ENCODE data around the gene AGBL3.

The AGBL3 gene

GRCh38 chr7:135162382-135163001 lies 176.2 kb downstream of the AGBL3 start:
- CTCF ChIA-PET, result no interaction called here
- TF ChIP-seq NFRKB (IDR thresholded peaks at IDR 0.05) (no peak), FOXM1 (IDR thresholded peaks at IDR 0.05; ENCODE audit: borderline replicate concordance) (no peak), ZNF384 (IDR thresholded peaks at IDR 0.05) (no peak)
- POLR2A ChIA-PET, result no interaction called here
- DNase-seq (ENCODE audit: extremely low spot score), result no peak

DNA sequence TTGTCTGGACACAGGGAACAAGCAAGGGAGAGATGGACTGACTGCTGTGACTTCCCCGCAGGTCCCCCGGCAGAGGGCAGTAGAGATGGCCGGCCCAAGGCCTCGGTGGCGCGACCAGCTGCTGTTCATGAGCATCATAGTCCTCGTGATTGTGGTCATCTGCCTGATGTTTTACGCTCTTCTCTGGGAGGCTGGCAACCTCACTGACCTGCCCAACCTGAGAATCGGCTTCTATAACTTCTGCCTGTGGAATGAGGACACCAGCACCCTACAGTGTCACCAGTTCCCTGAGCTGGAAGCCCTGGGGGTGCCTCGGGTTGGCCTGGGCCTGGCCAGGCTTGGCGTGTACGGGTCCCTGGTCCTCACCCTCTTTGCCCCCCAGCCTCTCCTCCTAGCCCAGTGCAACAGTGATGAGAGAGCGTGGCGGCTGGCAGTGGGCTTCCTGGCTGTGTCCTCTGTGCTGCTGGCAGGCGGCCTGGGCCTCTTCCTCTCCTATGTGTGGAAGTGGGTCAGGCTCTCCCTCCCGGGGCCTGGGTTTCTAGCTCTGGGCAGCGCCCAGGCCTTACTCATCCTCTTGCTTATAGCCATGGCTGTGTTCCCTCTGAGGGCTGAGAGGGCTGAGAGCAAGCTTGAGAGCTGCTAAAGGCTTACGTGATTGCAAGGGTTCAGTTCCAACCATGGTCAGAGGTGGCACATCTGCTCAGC lies 178.2 kb downstream of the AGBL3 start:
- ChIA-PET CTCF (interaction anchor here (0.5 kb wide), 1 partner anchor 209 kb away, joined by 3 read pairs; no protein-coding TSS in a partner anchor), POLR2A (interaction anchor here (1.2 to 3.0 kb wide), 3 partner anchors 47 to 192 kb away, joined by 3 to 16 read pairs (median 4); partner anchors contain the start of genes AGBL3 and WDR91)
- no peak for TF ChIP-seq HDGF (IDR thresholded peaks at IDR 0.05; ENCODE audit: borderline replicate concordance)
- no peak for TF ChIP-seq SP1 (IDR thresholded peaks at IDR 0.05)
- no peak for TF ChIP-seq NFRKB (IDR thresholded peaks at IDR 0.05)
- TF ChIP-seq L3MBTL2 (conservative IDR thresholded peaks at IDR 0.05), result no peak
- no peak for TF ChIP-seq CTBP1 (IDR thresholded peaks at IDR 0.05; ENCODE audit: borderline replicate concordance)
- no peak for TF ChIP-seq FOXK2 (IDR thresholded peaks at IDR 0.05)
- no peak for TF ChIP-seq BHLHE40 (IDR thresholded peaks at IDR 0.05; ENCODE audit: borderline replicate concordance)
- TF ChIP-seq, protein P1, sequence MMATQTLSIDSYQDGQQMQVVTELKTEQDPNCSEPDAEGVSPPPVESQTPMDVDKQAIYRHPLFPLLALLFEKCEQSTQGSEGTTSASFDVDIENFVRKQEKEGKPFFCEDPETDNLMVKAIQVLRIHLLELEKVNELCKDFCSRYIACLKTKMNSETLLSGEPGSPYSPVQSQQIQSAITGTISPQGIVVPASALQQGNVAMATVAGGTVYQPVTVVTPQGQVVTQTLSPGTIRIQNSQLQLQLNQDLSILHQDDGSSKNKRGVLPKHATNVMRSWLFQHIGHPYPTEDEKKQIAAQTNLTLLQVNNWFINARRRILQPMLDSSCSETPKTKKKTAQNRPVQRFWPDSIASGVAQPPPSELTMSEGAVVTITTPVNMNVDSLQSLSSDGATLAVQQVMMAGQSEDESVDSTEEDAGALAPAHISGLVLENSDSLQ (IDR thresholded peaks at IDR 0.05), result no peak
- no peak for TF ChIP-seq LEF1 (IDR thresholded peaks at IDR 0.05; ENCODE audit: borderline replicate concordance)
- TF ChIP-seq ELF4 (IDR thresholded peaks at IDR 0.05), result no peak
- no peak for TF ChIP-seq FOXM1 (IDR thresholded peaks at IDR 0.05; ENCODE audit: borderline replicate concordance)
- TF ChIP-seq SUZ12 (IDR thresholded peaks at IDR 0.05), result no peak
- TF ChIP-seq ZNF384 (IDR thresholded peaks at IDR 0.05), result no peak
- peak; percentile 23 for DNase-seq (ENCODE audit: extremely low spot score)

DNA sequence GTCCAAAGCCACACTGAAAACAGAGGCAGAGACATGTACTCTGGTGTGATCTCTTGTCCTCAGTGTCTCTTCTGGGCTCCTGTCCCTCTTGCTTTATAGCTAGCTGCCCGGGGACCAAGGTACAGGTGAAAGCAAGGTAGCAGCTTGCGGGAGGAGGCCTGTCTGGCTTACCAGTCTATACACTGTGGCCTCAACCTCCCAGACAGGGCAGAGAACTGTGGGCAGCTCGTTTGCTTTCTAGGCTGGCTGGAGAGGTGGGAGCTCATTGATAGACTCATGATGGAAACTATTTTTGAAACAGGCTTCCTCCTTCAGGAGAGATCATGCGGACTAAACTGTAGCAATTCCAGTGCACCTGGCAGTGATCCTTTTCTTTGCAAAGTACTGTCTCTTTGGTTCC lies 179.6 kb downstream of the AGBL3 start:
- TF ChIP-seq NFRKB (IDR thresholded peaks at IDR 0.05) (no peak), ZNF384 (IDR thresholded peaks at IDR 0.05) (no peak), ELF4 (IDR thresholded peaks at IDR 0.05) (no peak), L3MBTL2 (conservative IDR thresholded peaks at IDR 0.05) (no peak), TARDBP (IDR thresholded peaks at IDR 0.05) (no peak), SP1 (IDR thresholded peaks at IDR 0.05) (no peak)
- TF ChIP-seq, protein P1 (IDR thresholded peaks at IDR 0.05), result no peak

GRCh38 chr7:135166338-135166990 lies 180.2 kb downstream of the AGBL3 start:
- TF ChIP-seq FOXK2 (IDR thresholded peaks at IDR 0.05) (no peak), ZNF384 (IDR thresholded peaks at IDR 0.05) (no peak), HDGF (IDR thresholded peaks at IDR 0.05; ENCODE audit: borderline replicate concordance) (no peak), LEF1 (IDR thresholded peaks at IDR 0.05; ENCODE audit: borderline replicate concordance) (no peak), SP1 (IDR thresholded peaks at IDR 0.05) (no peak), FOXA1 (IDR thresholded peaks at IDR 0.05) (no peak), CTBP1 (IDR thresholded peaks at IDR 0.05; ENCODE audit: borderline replicate concordance) (no peak), ARNT (IDR thresholded peaks at IDR 0.05) (no peak), NFRKB (IDR thresholded peaks at IDR 0.05) (no peak), TARDBP (IDR thresholded peaks at IDR 0.05) (no peak), BHLHE40 (IDR thresholded peaks at IDR 0.05; ENCODE audit: borderline replicate concordance) (no peak), SUZ12 (IDR thresholded peaks at IDR 0.05) (no peak), FOXM1 (IDR thresholded peaks at IDR 0.05; ENCODE audit: borderline replicate concordance) (no peak), L3MBTL2 (conservative IDR thresholded peaks at IDR 0.05) (no peak)
- POLR2A ChIA-PET, result interaction anchor here (1.2 to 3.0 kb wide), 2 partner anchors 9 to 179 kb away, joined by 4 to 16 read pairs; partner anchors contain the start of gene AGBL3
- CTCF ChIA-PET, result no interaction called here
- no peak for DNase-seq (ENCODE audit: extremely low spot score)

More for the DNA sequence above, 179.6 kb downstream of the AGBL3 start:
- ChIA-PET POLR2A (interaction anchor here (1.2 to 3.0 kb wide), 3 partner anchors 45 to 193 kb away, joined by 3 to 16 read pairs (median 4); partner anchors contain the start of genes AGBL3 and WDR91), CTCF (no interaction called here)
- no peak for DNase-seq (ENCODE audit: extremely low spot score)

DNA sequence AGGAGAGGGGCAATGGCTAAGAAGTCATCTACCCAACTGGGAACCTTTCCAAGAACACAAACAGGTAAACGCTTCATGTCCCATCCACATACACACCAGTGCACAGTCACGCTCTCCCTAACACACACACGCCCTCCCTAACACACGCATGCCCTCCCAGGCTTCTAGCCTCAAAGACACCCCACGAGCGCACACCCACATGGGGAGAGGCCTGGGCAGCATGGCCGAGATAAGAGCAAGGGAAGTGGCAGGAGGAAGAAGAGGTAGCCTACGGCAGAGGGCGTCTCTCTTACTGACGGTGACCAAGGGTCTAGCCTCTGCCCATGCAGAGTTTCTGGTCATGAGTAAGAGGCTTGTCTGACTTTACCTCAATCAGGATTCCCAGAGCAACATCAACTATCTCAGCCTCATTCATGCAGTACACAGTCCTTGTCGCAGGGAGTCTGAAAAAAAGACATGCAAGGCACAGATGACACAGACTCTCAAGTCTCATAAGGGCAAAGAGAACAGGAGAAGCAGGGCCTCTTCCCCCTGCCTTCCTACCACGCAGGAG lies 181.1 kb downstream of the AGBL3 start:
- POLR2A ChIA-PET, result interaction anchor here (1.0 to 1.2 kb wide), 2 partner anchors 10 to 180 kb away, joined by 4 read pairs; no protein-coding TSS in a partner anchor
- CTCF ChIA-PET, result no interaction called here
- no peak for DNase-seq (ENCODE audit: extremely low spot score)
- TF ChIP-seq SP1 (IDR thresholded peaks at IDR 0.05), result no peak
- no peak for TF ChIP-seq LEF1 (IDR thresholded peaks at IDR 0.05; ENCODE audit: borderline replicate concordance)
- no peak for TF ChIP-seq FOXK2 (IDR thresholded peaks at IDR 0.05)
- no peak for TF ChIP-seq HDGF (IDR thresholded peaks at IDR 0.05; ENCODE audit: borderline replicate concordance)
- TF ChIP-seq ELF4 (IDR thresholded peaks at IDR 0.05), result no peak
- TF ChIP-seq, protein P1 (IDR thresholded peaks at IDR 0.05), result no peak
- TF ChIP-seq ZNF384 (IDR thresholded peaks at IDR 0.05), result no peak
- no peak for TF ChIP-seq FOXM1 (IDR thresholded peaks at IDR 0.05; ENCODE audit: borderline replicate concordance)
- no peak for TF ChIP-seq BHLHE40 (IDR thresholded peaks at IDR 0.05; ENCODE audit: borderline replicate concordance)
- no peak for TF ChIP-seq NFRKB (IDR thresholded peaks at IDR 0.05)

All from HEK293T (cell line).